Stimulated activated naive CD8-positive, alpha-beta T cell treated with anti-CD3 and anti-CD28 coated beads, Interleukin-15, amount 100 ng/mL, for 72 hours (primary cell): ENCODE data around the gene DBNDD2.

Experiments
- ATAC-seq: fragments of 150-1000 bp; cut with Tn5 transposase; 2 replicates; pipeline ENCODE4 v1.10.0; 2021; ENCODE audit warnings: mild to moderate bottlenecking, moderate library complexity
- DNase-seq, 2 donors: peaks; one replicate each; pipeline ENCODE4 v3.0.0; 2021 to 2022
- H3K27ac Mint-ChIP-seq, 2 donors: one replicate each; pipeline ENCODE4 v1.8.0; 2022; ENCODE audit warnings: mild to moderate bottlenecking in 2 of 2, mixed read lengths in 2 of 2, moderate library complexity in 2 of 2
- H3K27me3 Mint-ChIP-seq: one replicate; pipeline ENCODE4 v1.8.0; 2022; ENCODE audit warnings: mixed read lengths
- H3K4me1 Mint-ChIP-seq: one replicate; pipeline ENCODE4 v1.8.0; 2022; ENCODE audit warnings: mild to moderate bottlenecking, mixed read lengths
- H3K4me3 Mint-ChIP-seq, 2 donors: one replicate each; pipeline ENCODE4 v1.8.0; 2022; ENCODE audit warnings: mild to moderate bottlenecking in 2 of 2, mixed read lengths in 2 of 2, moderate library complexity in 1 of 2
- H3K9me3 Mint-ChIP-seq, 2 donors: one replicate each; pipeline ENCODE4 v1.8.0; 2022; ENCODE audit warnings: mixed read lengths in 2 of 2

DBNDD2 gene

GRCh38 chr20:45372646-45373352 is 35.3 kb upstream of the DBNDD2 start:
- Mint-ChIP-seq H3K4me1 (peaks cover 45% of the 10 kb centered on the region), H3K9me3 (no peaks in the 10 kb centered on the region), H3K27ac (no peak overlapping the region), H3K27me3 (no peaks in the 10 kb centered on the region), H3K4me3 (peak overlapping the region; percentile 84)
- ATAC-seq (no peak), DNase-seq (no peak)

GRCh38 chr20:45373353-45374100 is 34.6 kb upstream of the DBNDD2 start:
- peak overlapping the region; percentile 70 to 92 for H3K27ac Mint-ChIP-seq
- peak overlapping the region; percentile 84 for H3K4me3 Mint-ChIP-seq
- H3K27me3 Mint-ChIP-seq = no peaks in the 10 kb centered on the region
- ATAC-seq = peak; percentile 96
- DNase-seq = peak; percentile 87 to 90
- H3K4me1 Mint-ChIP-seq = peaks cover 38% of the 10 kb centered on the region
- no peaks in the 10 kb centered on the region for H3K9me3 Mint-ChIP-seq

DNA sequence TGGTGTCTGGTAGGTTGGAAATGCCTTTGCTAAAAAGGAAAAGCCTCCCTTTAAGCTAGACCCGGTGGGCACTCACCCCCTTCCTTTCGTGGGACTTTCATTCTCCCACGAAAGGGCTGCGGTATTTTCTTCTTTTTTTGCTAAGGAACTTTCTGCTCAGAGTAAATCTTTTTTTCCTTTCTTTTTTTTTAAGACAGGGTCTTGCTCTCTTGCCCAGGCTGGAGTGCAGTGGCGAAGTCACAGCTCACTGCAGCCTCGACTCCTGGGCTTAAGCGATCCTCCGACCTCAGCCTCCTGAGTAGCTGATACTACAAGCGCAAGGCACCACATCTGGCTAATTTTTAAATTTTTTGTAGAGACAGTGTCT is 34.0 kb upstream of the DBNDD2 start:
- DNase-seq = no peak
- Mint-ChIP-seq H3K4me1 (peaks cover 32% of the 10 kb centered on the region), H3K27me3 (no peaks in the 10 kb centered on the region), H3K9me3 (no peaks in the 10 kb centered on the region), H3K4me3 (peak overlapping the region; percentile 84), H3K27ac (no peak overlapping the region)
- ATAC-seq = no peak

- Mint-ChIP-seq H3K4me1 (peaks cover 32% of the 10 kb centered on the region), H3K27me3 (no peaks in the 10 kb centered on the region), H3K27ac (no peak overlapping the region), H3K9me3 (no peaks in the 10 kb centered on the region), H3K4me3 (no peak overlapping the region)
- DNase-seq (no peak), ATAC-seq (no peak)
These were observed 33.1 kb upstream of the DBNDD2 start for GRCh38 chr20:45374966-45375365.

GRCh38 chr20:45377269-45377668 is 30.8 kb upstream of the DBNDD2 start:
- H3K9me3 Mint-ChIP-seq = no peaks in the 10 kb centered on the region
- H3K27ac Mint-ChIP-seq = no peak overlapping the region
- ATAC-seq (no peak), DNase-seq (no peak)
- no peaks in the 10 kb centered on the region for H3K27me3 Mint-ChIP-seq
- H3K4me1 Mint-ChIP-seq = peaks cover 23% of the 10 kb centered on the region
- no peak overlapping the region for H3K4me3 Mint-ChIP-seq

DNA sequence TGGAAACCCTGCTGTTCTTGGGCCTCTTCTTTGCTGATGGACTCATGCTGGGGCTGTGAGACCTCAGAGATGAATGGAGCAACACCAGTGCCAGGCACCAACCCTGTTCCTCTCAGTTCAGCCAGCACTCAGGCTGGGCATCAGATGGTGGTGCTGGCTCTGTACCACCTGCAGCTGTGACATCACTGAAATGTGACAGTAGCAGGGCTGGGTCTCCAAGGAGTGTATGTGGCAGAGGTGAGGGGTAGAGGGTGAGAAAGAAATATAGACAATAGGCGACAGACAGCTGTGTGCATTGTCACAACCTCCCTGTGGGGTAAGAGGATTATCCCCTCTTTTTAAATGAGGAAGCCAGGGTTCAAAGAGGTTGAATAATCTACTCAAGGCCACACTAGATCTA is 29.9 kb upstream of the DBNDD2 start, which contains the start of gene TP53TG5:
TSS of gene TP53TG5 (minus strand) at position 135 of the 400 bp plus-strand sequence. CDS start at position 46, 89 bp downstream.
- H3K27ac Mint-ChIP-seq = peak within 1 kb of the TSS in 1 of 2 donors; percentile 22
- DNase-seq (no peak), ATAC-seq (no peak)
- no peaks in the 10 kb centered on the region for H3K27me3 Mint-ChIP-seq
- peaks cover 14% of the 10 kb centered on the region for H3K4me1 Mint-ChIP-seq
- no peak within 1 kb of the TSS for H3K4me3 Mint-ChIP-seq
- H3K9me3 Mint-ChIP-seq = no peaks in the 10 kb centered on the region

- ATAC-seq = no peak
- H3K4me1 Mint-ChIP-seq = peaks cover 25% of the 10 kb centered on the region
- DNase-seq = no peak
- no peak overlapping the region for H3K27ac Mint-ChIP-seq
- H3K27me3 Mint-ChIP-seq = no peaks in the 10 kb centered on the region
- no peak overlapping the region for H3K4me3 Mint-ChIP-seq
- H3K9me3 Mint-ChIP-seq = peaks cover 9 to 12% of the 10 kb centered on the region in 2 donors
These were observed 20.8 kb upstream of the DBNDD2 start for GRCh38 chr20:45387274-45387673.

DNA sequence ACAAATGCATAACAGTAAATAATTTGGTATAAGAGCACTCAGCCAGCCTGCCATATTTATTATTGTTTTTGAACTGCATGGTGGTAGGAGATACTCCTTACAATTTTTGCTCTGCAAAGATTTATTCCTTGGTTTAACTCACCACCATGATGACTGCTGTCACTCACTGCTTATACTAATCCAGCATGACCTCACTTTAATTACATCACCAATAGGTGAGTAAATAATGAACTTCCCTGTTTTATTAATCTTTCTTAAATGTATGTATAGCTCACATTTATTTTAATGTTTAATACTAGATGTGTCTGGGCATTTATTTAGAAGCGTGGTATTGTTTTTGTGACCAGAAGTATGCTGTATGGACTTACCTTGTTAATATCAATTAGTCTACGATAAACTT is 17.2 kb upstream of the DBNDD2 start:
- no peak overlapping the region for H3K4me3 Mint-ChIP-seq
- no peak overlapping the region for H3K27ac Mint-ChIP-seq
- ATAC-seq (no peak), DNase-seq (no peak)
- H3K27me3 Mint-ChIP-seq = no peaks in the 10 kb centered on the region
- H3K4me1 Mint-ChIP-seq = peaks cover 27% of the 10 kb centered on the region
- peaks cover 9 to 12% of the 10 kb centered on the region in 2 donors for H3K9me3 Mint-ChIP-seq

GRCh38 chr20:45391559-45391958 is 16.5 kb upstream of the DBNDD2 start:
- ATAC-seq (no peak), DNase-seq (no peak)
- peak overlapping the region in 1 of 2 donors; percentile 34 for H3K27ac Mint-ChIP-seq
- H3K4me1 Mint-ChIP-seq = peaks cover 29% of the 10 kb centered on the region
- H3K9me3 Mint-ChIP-seq = peaks cover 9 to 11% of the 10 kb centered on the region in 2 donors
- no peak overlapping the region for H3K4me3 Mint-ChIP-seq
- H3K27me3 Mint-ChIP-seq = no peaks in the 10 kb centered on the region

GRCh38 chr20:45392733-45393132 is 15.4 kb upstream of the DBNDD2 start:
- peaks cover 29% of the 10 kb centered on the region for H3K4me1 Mint-ChIP-seq
- ATAC-seq (no peak), DNase-seq (no peak)
- H3K9me3 Mint-ChIP-seq = no peaks in the 10 kb centered on the region
- H3K27me3 Mint-ChIP-seq = no peaks in the 10 kb centered on the region
- no peak overlapping the region for H3K27ac Mint-ChIP-seq
- H3K4me3 Mint-ChIP-seq = no peak overlapping the region

DNA sequence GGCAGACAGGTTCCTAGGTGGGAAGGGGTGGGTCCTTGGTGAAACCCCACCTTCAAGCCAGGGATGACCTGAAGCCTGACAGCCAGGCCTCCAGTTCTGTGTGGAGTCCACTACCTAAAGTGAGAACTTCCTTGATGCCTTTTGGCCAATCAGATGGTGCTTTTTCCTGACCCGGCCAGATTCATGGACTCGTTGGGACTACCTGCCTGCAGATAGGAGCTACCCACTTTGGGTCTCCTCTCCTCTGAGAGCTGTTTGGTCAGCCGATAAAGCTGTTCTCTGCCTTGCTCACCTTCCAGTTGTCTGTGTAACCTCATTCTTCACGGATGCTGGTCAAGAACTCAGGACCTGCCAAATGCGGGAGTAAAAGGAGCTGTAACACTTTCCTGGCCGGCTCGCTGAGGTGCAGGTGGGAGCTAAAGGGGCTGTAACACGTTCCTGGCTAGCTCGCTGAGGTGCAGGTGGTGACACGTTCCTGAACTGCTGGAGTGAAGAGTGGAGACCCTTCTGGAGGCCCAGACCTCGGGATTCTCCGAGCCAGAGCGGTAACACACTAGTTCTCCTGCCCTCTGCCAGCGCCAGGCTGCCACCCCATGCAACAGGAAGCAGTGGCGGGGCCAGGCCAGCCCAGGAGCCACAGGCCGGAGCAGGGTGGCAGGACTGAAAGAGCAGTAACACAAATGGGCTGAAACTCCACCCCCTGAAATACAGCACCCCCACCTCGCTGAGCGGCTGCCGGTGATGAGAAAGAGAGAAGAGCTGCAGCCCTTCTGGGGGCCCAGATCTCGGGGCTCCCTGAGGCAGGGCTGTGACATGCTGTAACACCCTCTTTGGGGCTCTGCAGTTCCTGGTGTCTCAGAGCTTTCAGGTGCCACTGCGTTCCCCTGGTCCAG is 13.6 kb upstream of the DBNDD2 start:
- DNase-seq (no peak), ATAC-seq (no peak)
- Mint-ChIP-seq H3K27ac (no peak overlapping the region), H3K4me1 (peaks cover 21% of the 10 kb centered on the region), H3K9me3 (peaks cover 0 to 5% of the 10 kb centered on the region in 2 donors), H3K27me3 (no peaks in the 10 kb centered on the region), H3K4me3 (no peak overlapping the region)

DNA sequence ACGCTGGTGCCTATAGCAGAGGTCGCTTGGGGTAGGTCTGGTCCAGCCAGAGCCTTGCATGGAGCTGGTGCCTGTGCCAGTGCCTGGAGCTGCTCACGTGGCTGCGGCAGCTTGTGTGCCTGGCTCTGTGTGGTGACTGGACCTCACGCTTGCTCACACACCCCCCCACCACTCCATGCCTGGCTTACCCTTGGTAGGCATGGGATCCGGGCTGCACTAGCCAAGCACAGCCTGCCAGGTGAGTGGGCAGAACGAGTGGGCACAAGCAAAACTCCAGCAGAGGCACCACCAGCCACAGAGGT is 13.0 kb upstream of the DBNDD2 start:
- peaks cover 19% of the 10 kb centered on the region for H3K4me1 Mint-ChIP-seq
- no peaks in the 10 kb centered on the region for H3K27me3 Mint-ChIP-seq
- DNase-seq (no peak), ATAC-seq (no peak)
- H3K9me3 Mint-ChIP-seq = peaks cover 4 to 11% of the 10 kb centered on the region in 2 donors
- H3K4me3 Mint-ChIP-seq = no peak overlapping the region
- no peak overlapping the region for H3K27ac Mint-ChIP-seq

- Mint-ChIP-seq H3K9me3 (peaks cover 11 to 35% of the 10 kb centered on the region in 2 donors), H3K4me3 (no peak overlapping the region), H3K27me3 (no peaks in the 10 kb centered on the region), H3K27ac (no peak overlapping the region), H3K4me1 (peaks cover 10% of the 10 kb centered on the region)
- DNase-seq = no peak
- ATAC-seq = no peak
These were observed 9.1 kb upstream of the DBNDD2 start for GRCh38 chr20:45399018-45399417.

- Mint-ChIP-seq H3K27me3 (no peaks in the 10 kb centered on the region), H3K27ac (no peak overlapping the region), H3K4me1 (peaks cover 20% of the 10 kb centered on the region), H3K9me3 (peaks cover 11 to 35% of the 10 kb centered on the region in 2 donors), H3K4me3 (no peak overlapping the region)
- DNase-seq = no peak
- ATAC-seq = no peak
These were observed 7.6 kb upstream of the DBNDD2 start for GRCh38 chr20:45400346-45401031.

DNA sequence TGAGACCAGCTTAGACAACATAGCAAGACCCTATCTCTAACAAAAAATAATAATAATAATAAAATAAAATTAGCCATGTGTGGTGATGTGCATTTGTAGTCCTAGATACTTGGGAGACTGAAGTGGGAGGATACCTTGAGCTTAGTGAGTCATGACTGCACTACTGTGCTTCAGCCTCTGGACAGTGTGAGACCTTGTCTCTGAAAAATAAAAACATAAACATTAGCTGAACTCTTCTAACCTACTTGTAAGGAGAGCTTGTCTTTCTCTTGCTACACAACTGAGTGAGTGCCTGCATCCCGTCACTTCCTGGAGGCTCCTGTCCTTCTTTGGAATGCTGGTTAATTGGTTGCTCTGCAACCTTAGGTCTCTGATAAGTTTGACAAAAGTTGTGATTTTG is 5.1 kb upstream of the DBNDD2 start:
- no peak overlapping the region for H3K27ac Mint-ChIP-seq
- ATAC-seq (no peak), DNase-seq (no peak)
- no peaks in the 10 kb centered on the region for H3K27me3 Mint-ChIP-seq
- H3K4me3 Mint-ChIP-seq = no peak overlapping the region
- H3K9me3 Mint-ChIP-seq = peaks cover 11 to 35% of the 10 kb centered on the region in 2 donors
- H3K4me1 Mint-ChIP-seq = peaks cover 31% of the 10 kb centered on the region
